Measurements from ENCODE around the gene CNTNAP4. TPM values are rescaled to one million over a fixed set of nuclear protein-coding genes. Genes with fewer than 3 reads are reported as not detected.

CNTNAP4 gene
- total and polyA plus RNA-seq, 4 donors = 0.06 to 0.09 TPM; not detected in 2

- TF ChIP-seq MAX (IDR thresholded peaks at IDR 0.05) = peak; percentile 85
- peak; percentile 61 for TF ChIP-seq FOXA2 (IDR thresholded peaks at IDR 0.05)
- peak; percentile 98 to 99 for TF ChIP-seq HNF4A (conservative IDR thresholded peaks at IDR 0.05)
- peak; percentile 87 for TF ChIP-seq REST (IDR thresholded peaks at IDR 0.05)
- peak; percentile 98 for TF ChIP-seq TAF1 (conservative IDR thresholded peaks at IDR 0.05)
- TF ChIP-seq RXRA (IDR thresholded peaks at IDR 0.05) = peak; percentile 64 to 82
- TF ChIP-seq YY1 (IDR thresholded peaks at IDR 0.05) = peak; percentile 74
Observed at GRCh38 chr16:76532188-76532973, 255.2 kb downstream of the CNTNAP4 start (continued).

GRCh38 chr16:76539609-76540008, 262.4 kb downstream of the CNTNAP4 start:
- no peak overlapping the region for H3K27ac ChIP-seq (ENCODE audit: low read depth in 1 of 2, low read length in 2 of 2)
- H3K9me3 ChIP-seq (ENCODE audit: control insufficient read depth in 4 of 4, low read length in 3 of 4) = no peaks in the 10 kb centered on the region
- peak overlapping the region in 1 of 2 donors; percentile 14 for H3K9ac ChIP-seq (ENCODE audit: low read depth in 1 of 2, low read length in 2 of 2)
- H3K4me1 ChIP-seq (ENCODE audit: control insufficient read depth in 4 of 4, insufficient read depth in 4 of 4, low read length in 3 of 4) = peaks cover 0 to 21% (median 10%) of the 10 kb centered on the region in 4 donors
- no peak overlapping the region for H3K4me3 ChIP-seq (ENCODE audit: low read depth in 1 of 3, low read length in 3 of 3)
- H3K27me3 ChIP-seq (ENCODE audit: control insufficient read depth in 4 of 4, insufficient read depth in 4 of 4, low read length in 3 of 4) = no peaks in the 10 kb centered on the region
- no peaks in the 10 kb centered on the region for H3K36me3 ChIP-seq (ENCODE audit: control insufficient read depth in 4 of 4, insufficient read depth in 3 of 4, low read depth in 1 of 4, low read length in 3 of 4)
- 41% methylated on average over 3 of the region's 3 CpGs for WGBS
- DNase-seq (ENCODE audit: low spot score) = no peak
- TF ChIP-seq ATF3 (IDR thresholded peaks at IDR 0.05) (no peak), GABPA (IDR thresholded peaks at IDR 0.05 in 1 of 2, conservative IDR thresholded peaks at IDR 0.05 in 1 of 2) (no peak), YY1 (IDR thresholded peaks at IDR 0.05) (peak; percentile 63)

GRCh38 chr16:76541070-76541469, 263.9 kb downstream of the CNTNAP4 start:
- Histone ChIP-seq H3K27ac (ENCODE audit: low read depth in 1 of 2, low read length in 2 of 2) (no peak overlapping the region), H3K4me1 (ENCODE audit: control insufficient read depth in 4 of 4, insufficient read depth in 4 of 4, low read length in 3 of 4) (peaks cover 0 to 21% (median 10%) of the 10 kb centered on the region in 4 donors), H3K9ac (ENCODE audit: low read depth in 1 of 2, low read length in 2 of 2) (no peak overlapping the region), H3K36me3 (ENCODE audit: control insufficient read depth in 4 of 4, insufficient read depth in 3 of 4, low read depth in 1 of 4, low read length in 3 of 4) (no peaks in the 10 kb centered on the region), H3K27me3 (ENCODE audit: control insufficient read depth in 4 of 4, insufficient read depth in 4 of 4, low read length in 3 of 4) (no peaks in the 10 kb centered on the region), H3K4me3 (ENCODE audit: low read depth in 1 of 3, low read length in 3 of 3) (no peak overlapping the region), H3K9me3 (ENCODE audit: control insufficient read depth in 4 of 4, low read length in 3 of 4) (no peaks in the 10 kb centered on the region)
- TF ChIP-seq RXRA (IDR thresholded peaks at IDR 0.05) (no peak), HNF4A (conservative IDR thresholded peaks at IDR 0.05) (peak in 1 of 2 donors; percentile 24), RAD21 (IDR thresholded peaks at IDR 0.05) (peak in 1 of 2 donors; percentile 8), YY1 (IDR thresholded peaks at IDR 0.05) (peak; percentile 16)
- WGBS = 27% methylated on average over 1 of the region's 1 CpG
- DNase-seq (ENCODE audit: low spot score) = no peak

DNA sequence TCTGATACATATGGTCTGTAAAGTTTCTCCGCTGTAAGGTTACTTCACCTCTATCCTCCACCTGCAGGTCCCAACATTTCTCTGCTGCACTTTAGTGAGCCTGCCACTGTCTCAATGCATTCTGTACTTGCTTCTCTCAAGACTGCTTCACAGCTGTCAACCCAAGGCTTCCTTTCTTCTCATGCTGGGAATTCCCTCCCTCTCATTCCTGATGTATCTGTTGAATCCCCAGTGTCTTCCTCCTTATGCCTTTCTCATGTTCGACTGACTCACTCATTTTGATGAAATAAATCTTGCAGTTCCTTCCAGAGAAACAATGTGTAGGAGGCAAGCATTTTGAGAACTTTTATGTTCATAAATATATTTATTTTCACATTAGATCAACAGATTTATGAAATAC, 288.3 kb downstream of the CNTNAP4 start:
- DNase-seq (ENCODE audit: low spot score) = no peak
- Histone ChIP-seq H3K9me3 (ENCODE audit: control insufficient read depth in 4 of 4, low read length in 3 of 4) (no peaks in the 10 kb centered on the region), H3K27ac (ENCODE audit: low read depth in 1 of 2, low read length in 2 of 2) (no peak overlapping the region), H3K36me3 (ENCODE audit: control insufficient read depth in 4 of 4, insufficient read depth in 3 of 4, low read depth in 1 of 4, low read length in 3 of 4) (no peaks in the 10 kb centered on the region), H3K4me1 (ENCODE audit: control insufficient read depth in 4 of 4, insufficient read depth in 4 of 4, low read length in 3 of 4) (no peaks in the 10 kb centered on the region), H3K9ac (ENCODE audit: low read depth in 1 of 2, low read length in 2 of 2) (no peak overlapping the region), H3K27me3 (ENCODE audit: control insufficient read depth in 4 of 4, insufficient read depth in 4 of 4, low read length in 3 of 4) (peaks cover 0 to 3% (median 0%) of the 10 kb centered on the region in 4 donors), H3K4me3 (ENCODE audit: low read depth in 1 of 3, low read length in 3 of 3) (no peak overlapping the region)
- WGBS = 90% methylated on average over 2 of the region's 2 CpGs
- TF ChIP-seq YY1 (IDR thresholded peaks at IDR 0.05) (no peak), SP1 (IDR thresholded peaks at IDR 0.05) (no peak), MAX (IDR thresholded peaks at IDR 0.05) (no peak), EGR1 (IDR thresholded peaks at IDR 0.05; ENCODE audit: low read depth in 2 of 2) (no peak), GABPA (IDR thresholded peaks at IDR 0.05 in 1 of 2, conservative IDR thresholded peaks at IDR 0.05 in 1 of 2) (no peak), RAD21 (IDR thresholded peaks at IDR 0.05) (no peak), REST (IDR thresholded peaks at IDR 0.05) (no peak), NR2F2 (IDR thresholded peaks at IDR 0.05) (no peak), FOXA1 (IDR thresholded peaks at IDR 0.05) (no peak), HNF4A (conservative IDR thresholded peaks at IDR 0.05) (no peak), RXRA (IDR thresholded peaks at IDR 0.05) (no peak)

All from liver (tissue), 9 donors.